Astrocyte (in vitro differentiated cells and primary cell): ENCODE results near the gene CLCN3. TPM values are rescaled to one million over a fixed set of nuclear protein-coding genes. Genes with fewer than 3 reads are reported as not detected.

ENCODE experiments used
- DNase-seq: peaks from one replicate; pipeline ENCODE4 v3.0.0-alpha.2; 2010; ENCODE audit warnings: low read depth
- FAIRE-seq: peaks from 2 replicates; lab custom pipeline; 2011; peaks lifted over from hg19 to GRCh38; lab: Jason Lieb, UNC
- H2AFZ ChIP-seq: 2 replicates; pipeline ENCODE4 v1.6.0; 2012; ENCODE audit warnings: low read depth, low read length, inconsistent platforms
- H3K27ac ChIP-seq: 2 replicates; pipeline ENCODE4 v1.5.1; 2011; ENCODE audit warnings: low read depth, low read length, inconsistent platforms
- H3K27me3 ChIP-seq: 2 replicates; pipeline ENCODE4 v1.6.0; 2011; ENCODE audit warnings: low read length, inconsistent platforms; ENCODE audit not compliant: insufficient read depth
- H3K36me3 ChIP-seq: 2 replicates; pipeline ENCODE4 v1.5.1; 2011; ENCODE audit warnings: low read length, inconsistent platforms; ENCODE audit not compliant: insufficient read depth
- H3K4me1 ChIP-seq: 2 replicates; pipeline ENCODE4 v1.5.1; 2011; ENCODE audit warnings: low read length, inconsistent platforms; ENCODE audit not compliant: insufficient read depth
- H3K4me2 ChIP-seq: 2 replicates; pipeline ENCODE4 v1.6.0; 2012; ENCODE audit warnings: low read length, inconsistent platforms
- H3K4me3 ChIP-seq: 2 replicates; pipeline ENCODE4 v1.5.1; 2011; ENCODE audit warnings: low read depth, mild to moderate bottlenecking, low read length, inconsistent platforms; ENCODE audit not compliant: insufficient read depth
- H3K79me2 ChIP-seq: 2 replicates; pipeline ENCODE4 v1.6.0; 2012; ENCODE audit warnings: mild to moderate bottlenecking, low read length, inconsistent platforms; ENCODE audit not compliant: insufficient read depth
- H3K9ac ChIP-seq: 2 replicates; pipeline ENCODE4 v1.6.0; 2012; ENCODE audit warnings: mild to moderate bottlenecking, low read length, inconsistent platforms
- H3K9me3 ChIP-seq: 2 replicates; pipeline ENCODE4 v1.5.1; 2012; ENCODE audit warnings: low read depth, mild to moderate bottlenecking, low read length, inconsistent platforms; ENCODE audit not compliant: insufficient read depth
- H4K20me1 ChIP-seq: 2 replicates; pipeline ENCODE4 v1.6.0; 2012; ENCODE audit warnings: low read length, inconsistent platforms; ENCODE audit not compliant: insufficient read depth
- H3K27ac Mint-ChIP-seq: one replicate; pipeline ENCODE4 v1.8.0; 2021; ENCODE audit warnings: mild to moderate bottlenecking, mixed read lengths; ENCODE audit not compliant: unreplicated experiment
- H3K27me3 Mint-ChIP-seq: one replicate; pipeline ENCODE4 v1.8.0; 2021; ENCODE audit warnings: low read depth, mixed read lengths; ENCODE audit not compliant: unreplicated experiment
- H3K36me3 Mint-ChIP-seq: one replicate; pipeline ENCODE4 v1.8.0; 2021; ENCODE audit warnings: low read depth, mixed read lengths; ENCODE audit not compliant: unreplicated experiment
- H3K4me1 Mint-ChIP-seq: one replicate; pipeline ENCODE4 v1.8.0; 2021; ENCODE audit warnings: low read depth, mixed read lengths; ENCODE audit not compliant: unreplicated experiment
- H3K4me3 Mint-ChIP-seq: one replicate; pipeline ENCODE4 v1.8.0; 2021; ENCODE audit warnings: mild to moderate bottlenecking, moderate library complexity, mixed read lengths; ENCODE audit not compliant: unreplicated experiment
- H3K9me3 Mint-ChIP-seq: one replicate; pipeline ENCODE4 v1.8.0; 2021; ENCODE audit warnings: mild to moderate bottlenecking, mixed read lengths; ENCODE audit not compliant: unreplicated experiment
- CTCF ChIP-seq: IDR thresholded peaks from 2 replicates; pipeline ENCODE4 v1.5.1; 2011; ENCODE audit warnings: low read depth, mild to moderate bottlenecking, inconsistent platforms, low read length, moderate library complexity; ENCODE audit not compliant: insufficient read depth
- EZH2 ChIP-seq: IDR thresholded peaks from 2 replicates; pipeline ENCODE4 v1.6.1; 2012; ENCODE audit warnings: mild to moderate bottlenecking, low read length, inconsistent platforms; ENCODE audit not compliant: insufficient read depth
- total RNA-seq: library from RNA; stranded (reverse); gene quantifications from 2 replicates; pipeline ENCODE4 v1.2.1, GENCODE V29; 2021

CLCN3 gene
- total RNA-seq, 1 donor from 2014 or later, result 51.1 TPM

- Histone ChIP-seq H3K4me3 (no peak overlapping the region), H2AFZ (no peak overlapping the region), H3K9ac (no peak overlapping the region), H4K20me1 (no peaks in the 10 kb centered on the region), H3K27me3 (no peaks in the 10 kb centered on the region), H3K4me1 (peaks cover 11% of the 10 kb centered on the region), H3K9me3 (no peaks in the 10 kb centered on the region), H3K36me3 (no peaks in the 10 kb centered on the region), H3K27ac (no peak overlapping the region), H3K4me2 (no peak overlapping the region), H3K79me2 (peaks cover 5% of the 10 kb centered on the region)
- no peaks in the 10 kb centered on the region for H3K27me3 Mint-ChIP-seq
- no peak overlapping the region for H3K4me3 Mint-ChIP-seq
- H3K9me3 Mint-ChIP-seq, result no peaks in the 10 kb centered on the region
- peaks cover 15% of the 10 kb centered on the region for H3K4me1 Mint-ChIP-seq
- no peak for DNase-seq
- no peaks in the 10 kb centered on the region for H3K36me3 Mint-ChIP-seq
- TF ChIP-seq EZH2 (no peak), CTCF (no peak)
- no peak overlapping the region for H3K27ac Mint-ChIP-seq
- FAIRE-seq, result no peak
Measured at GRCh38 chr4:169601016-169601771, 19.2 kb upstream of the CLCN3 start.

GRCh38 chr4:169603312-169603711 lies 17.1 kb upstream of the CLCN3 start:
- H3K9ac ChIP-seq, result no peak overlapping the region
- no peaks in the 10 kb centered on the region for H3K36me3 Mint-ChIP-seq
- no peaks in the 10 kb centered on the region for H3K9me3 Mint-ChIP-seq
- no peak overlapping the region for H3K4me3 Mint-ChIP-seq
- no peak for DNase-seq
- H2AFZ ChIP-seq, result no peak overlapping the region
- H3K27me3 Mint-ChIP-seq, result no peaks in the 10 kb centered on the region
- H3K27me3 ChIP-seq, result no peaks in the 10 kb centered on the region
- H3K4me1 Mint-ChIP-seq, result peaks cover 17% of the 10 kb centered on the region
- no peaks in the 10 kb centered on the region for H3K9me3 ChIP-seq
- H3K27ac Mint-ChIP-seq, result no peak overlapping the region
- no peak overlapping the region for H3K27ac ChIP-seq
- H3K79me2 ChIP-seq, result peaks cover 16% of the 10 kb centered on the region
- no peak for TF ChIP-seq CTCF
- TF ChIP-seq EZH2, result no peak
- FAIRE-seq, result no peak
- no peaks in the 10 kb centered on the region for H3K36me3 ChIP-seq
- no peaks in the 10 kb centered on the region for H4K20me1 ChIP-seq
- H3K4me1 ChIP-seq, result peaks cover 11% of the 10 kb centered on the region
- H3K4me3 ChIP-seq, result no peak overlapping the region
- H3K4me2 ChIP-seq, result no peak overlapping the region
